ENCODE measurements around the gene ING1. TPM values are rescaled to one million over a fixed set of nuclear protein-coding genes. Genes with fewer than 3 reads are reported as not detected.
"Not testable (repeated sequence)": the region's sequence is repeated elsewhere in the genome, so short reads cannot be mapped to it uniquely, and the experiment has no call there.

Gene ING1
- total RNA-seq, 2 experiments from 2014 or later, result 19.6 to 19.7 TPM

DNA sequence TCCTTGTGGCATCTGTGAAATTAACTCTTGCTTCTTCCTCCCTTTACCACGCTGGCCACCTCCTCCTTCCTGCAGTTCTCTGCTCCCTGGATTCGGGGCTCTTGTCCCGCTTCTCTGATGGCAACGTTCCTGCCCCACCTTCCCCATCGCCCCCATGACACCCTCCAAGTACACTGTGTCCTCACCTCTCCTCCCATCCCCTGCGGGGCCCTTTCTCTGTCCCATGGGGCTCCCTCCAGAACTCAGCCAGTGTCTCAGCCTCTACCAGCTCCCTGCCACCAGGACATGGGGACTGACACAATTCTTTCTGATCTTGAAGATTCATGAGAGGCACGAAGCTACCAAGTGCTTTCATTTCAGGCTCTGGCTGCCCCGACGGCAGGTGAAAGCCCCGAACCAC, 16.7 kb upstream of the ING1 start:
- Mint-ChIP-seq H3K9me3 (ENCODE audit: low read depth) (no peaks in the 10 kb centered on the region), H3K27me3 (no peaks in the 10 kb centered on the region), H3K27ac (no peak overlapping the region), H3K36me3 (ENCODE audit: low read depth) (peaks cover 39% of the 10 kb centered on the region), H3K4me3 (no peak overlapping the region), H3K4me1 (peaks cover 25% of the 10 kb centered on the region)
- ChIA-PET CTCF (no interaction called here), POLR2A (no interaction called here)
- no peak for ATAC-seq
- DNase-seq, result no peak
- intact Hi-C loops (cut with DNase I, micrococcal nuclease), result no loop called here

DNA sequence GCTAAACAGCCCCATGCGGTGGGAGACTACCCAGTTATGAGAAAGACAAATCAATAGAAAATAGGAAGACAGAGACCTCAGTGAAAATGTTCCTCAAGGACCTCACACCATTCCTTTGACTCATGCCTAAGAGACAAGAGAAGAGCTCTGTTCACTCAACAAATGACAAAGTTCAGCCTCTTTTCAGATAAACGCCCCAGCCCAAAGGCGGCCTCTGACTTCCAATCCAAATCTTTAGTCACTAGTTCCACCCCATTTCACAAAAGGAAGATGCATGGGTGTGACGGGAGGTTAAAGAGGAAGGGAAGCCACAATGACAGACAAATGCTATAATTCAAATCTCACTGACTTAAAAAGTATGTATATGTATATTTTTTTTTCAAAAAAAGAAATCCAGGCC, 15.7 kb upstream of the ING1 start:
- Mint-ChIP-seq H3K9me3 (ENCODE audit: low read depth) (no peaks in the 10 kb centered on the region), H3K27me3 (no peaks in the 10 kb centered on the region), H3K36me3 (ENCODE audit: low read depth) (peaks cover 47% of the 10 kb centered on the region), H3K4me1 (peaks cover 34% of the 10 kb centered on the region), H3K4me3 (no peak overlapping the region), H3K27ac (no peak overlapping the region)
- intact Hi-C loops (cut with DNase I, micrococcal nuclease), result no loop called here
- POLR2A ChIA-PET, result no interaction called here
- DNase-seq, result no peak
- ATAC-seq, result no peak
- CTCF ChIA-PET, result no interaction called here

DNA sequence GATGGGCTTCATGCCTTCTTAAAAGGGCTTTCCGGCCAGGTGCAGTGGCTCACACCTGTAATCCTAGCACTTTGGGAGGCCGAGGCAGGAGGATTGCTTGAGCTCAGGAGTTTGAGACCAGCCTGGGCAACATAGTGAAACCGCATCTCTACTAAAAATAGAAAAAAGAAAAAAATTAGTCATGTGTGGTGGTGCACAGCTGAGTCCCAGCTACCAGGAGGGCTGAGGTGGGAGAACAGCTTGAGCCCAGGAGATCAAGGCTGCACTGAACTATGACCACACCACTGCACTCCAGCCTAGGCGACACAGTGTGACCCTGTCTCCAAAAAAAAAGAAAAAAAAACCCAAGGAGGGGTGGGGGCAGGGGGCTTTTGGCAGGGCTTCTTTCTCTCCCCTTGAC, 14.8 kb upstream of the ING1 start:
- no peaks in the 10 kb centered on the region for H3K9me3 Mint-ChIP-seq (ENCODE audit: low read depth)
- ChIA-PET CTCF (no interaction called here), POLR2A (no interaction called here)
- no peak overlapping the region for H3K27ac Mint-ChIP-seq
- no peaks in the 10 kb centered on the region for H3K27me3 Mint-ChIP-seq
- ATAC-seq (peak; percentile 26), DNase-seq (no peak)
- intact Hi-C loops (cut with DNase I, micrococcal nuclease), result no loop called here
- peaks cover 50% of the 10 kb centered on the region for H3K36me3 Mint-ChIP-seq (ENCODE audit: low read depth)
- no peak overlapping the region for H3K4me3 Mint-ChIP-seq
- H3K4me1 Mint-ChIP-seq, result peaks cover 41% of the 10 kb centered on the region

DNA sequence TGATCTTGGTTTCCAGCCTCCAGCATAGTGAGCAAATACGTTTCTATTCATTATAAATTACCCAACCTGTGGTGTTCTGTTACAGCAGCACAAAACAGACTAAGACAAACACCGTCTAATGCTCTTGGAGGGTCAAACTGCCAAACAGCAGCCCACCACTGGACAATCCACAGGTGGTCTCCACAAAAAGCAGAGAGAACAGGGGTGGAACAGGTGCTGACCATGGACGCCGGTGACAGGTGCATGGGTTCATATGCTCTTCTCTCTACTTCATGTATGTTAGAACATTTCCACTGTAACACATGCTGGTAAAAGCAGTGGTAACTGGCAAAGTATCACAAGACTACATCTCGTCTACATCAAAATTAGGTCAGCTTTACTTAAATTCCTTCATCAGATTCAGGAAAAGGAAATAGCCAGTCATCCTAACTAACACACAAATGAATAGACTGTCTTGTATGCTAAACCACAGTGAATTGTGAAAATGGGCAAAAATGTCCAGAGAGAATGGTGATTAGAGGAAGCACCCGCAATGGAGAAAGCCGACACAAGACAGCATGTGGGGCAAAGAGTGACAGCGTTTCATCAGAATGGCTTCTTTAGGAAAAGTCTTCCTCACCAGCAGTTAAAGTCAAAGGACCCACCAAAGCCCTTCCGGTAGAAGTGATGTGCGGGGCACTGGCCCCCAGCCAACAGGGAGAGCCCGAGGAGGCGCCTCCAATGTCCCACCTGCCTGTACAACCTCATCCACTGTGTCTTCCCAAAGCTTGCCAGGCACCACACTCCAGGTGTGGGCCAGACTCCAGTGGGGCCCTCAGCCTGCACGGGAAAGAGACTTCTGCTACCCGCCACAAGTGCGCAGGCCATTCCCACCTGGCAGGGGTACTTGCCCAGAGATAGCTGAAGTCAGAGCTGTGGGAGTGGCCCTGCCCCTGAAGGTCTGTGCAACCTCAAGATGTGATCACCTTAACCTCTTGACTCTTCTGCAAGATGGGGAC, 14.1 kb upstream of the ING1 start:
- ATAC-seq, result no peak
- ChIA-PET CTCF (interaction anchor here (0.5 kb wide), 1 partner anchor 44 kb away, joined by 3 read pairs; no protein-coding TSS in a partner anchor), POLR2A (no interaction called here)
- no peaks in the 10 kb centered on the region for H3K9me3 Mint-ChIP-seq (ENCODE audit: low read depth)
- no peaks in the 10 kb centered on the region for H3K27me3 Mint-ChIP-seq
- H3K36me3 Mint-ChIP-seq (ENCODE audit: low read depth), result peaks cover 51% of the 10 kb centered on the region
- intact Hi-C loops (cut with DNase I, micrococcal nuclease), result no loop called here
- H3K4me1 Mint-ChIP-seq, result peaks cover 44% of the 10 kb centered on the region
- H3K27ac Mint-ChIP-seq, result no peak overlapping the region
- no peak overlapping the region for H3K4me3 Mint-ChIP-seq
- no peak for DNase-seq

DNA sequence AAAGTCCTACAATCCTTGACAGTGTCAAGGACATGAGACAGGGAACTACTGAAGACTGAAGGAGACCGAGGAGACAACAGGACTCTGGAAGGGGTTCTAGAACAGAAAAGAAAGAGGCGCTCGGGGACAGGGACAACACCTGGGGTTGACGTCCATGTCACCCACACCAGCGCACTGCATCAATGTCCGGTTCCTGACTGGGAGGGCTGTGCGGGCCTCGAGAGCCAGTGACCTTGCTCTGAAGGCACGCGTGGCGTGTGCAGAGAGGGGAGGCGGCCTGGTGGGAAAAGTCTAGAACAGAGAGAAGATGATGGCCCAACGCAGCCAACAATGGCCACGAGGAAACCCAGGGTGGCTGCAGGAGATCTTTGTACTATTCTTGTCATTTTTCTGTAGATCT, 13.3 kb upstream of the ING1 start:
- Mint-ChIP-seq H3K36me3 (ENCODE audit: low read depth) (peaks cover 51% of the 10 kb centered on the region), H3K27me3 (no peaks in the 10 kb centered on the region), H3K27ac (no peak overlapping the region), H3K9me3 (ENCODE audit: low read depth) (no peaks in the 10 kb centered on the region), H3K4me1 (peaks cover 47% of the 10 kb centered on the region), H3K4me3 (no peak overlapping the region)
- DNase-seq (no peak), ATAC-seq (no peak)
- POLR2A ChIA-PET, result no interaction called here
- intact Hi-C loops (cut with DNase I, micrococcal nuclease), result no loop called here
- CTCF ChIA-PET, result no interaction called here

DNA sequence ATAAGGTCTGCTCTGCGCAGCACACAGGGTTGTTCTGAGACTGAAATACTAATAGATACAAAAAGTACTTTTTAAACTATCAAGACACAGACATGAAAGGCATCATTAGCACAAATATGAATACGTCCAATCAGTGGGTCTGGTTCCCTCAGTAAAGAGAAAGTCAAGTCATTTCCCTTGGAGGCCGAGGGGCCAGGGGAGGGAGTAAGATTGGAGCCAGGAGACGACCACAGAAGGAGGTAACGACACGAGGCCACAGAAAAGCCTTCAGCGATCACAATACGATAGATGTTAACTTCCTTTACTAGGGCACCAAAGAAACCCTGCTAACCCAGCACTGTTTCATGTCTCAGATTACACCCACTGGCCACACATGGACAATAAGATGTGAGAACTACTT, 12.9 kb upstream of the ING1 start:
- peaks cover 47% of the 10 kb centered on the region for H3K4me1 Mint-ChIP-seq
- intact Hi-C loops (cut with DNase I, micrococcal nuclease), result no loop called here
- ATAC-seq (no peak), DNase-seq (no peak)
- POLR2A ChIA-PET, result no interaction called here
- H3K27ac Mint-ChIP-seq, result no peak overlapping the region
- H3K27me3 Mint-ChIP-seq, result no peaks in the 10 kb centered on the region
- H3K36me3 Mint-ChIP-seq (ENCODE audit: low read depth), result peaks cover 51% of the 10 kb centered on the region
- H3K4me3 Mint-ChIP-seq, result no peak overlapping the region
- no peaks in the 10 kb centered on the region for H3K9me3 Mint-ChIP-seq (ENCODE audit: low read depth)
- CTCF ChIA-PET, result no interaction called here

DNA sequence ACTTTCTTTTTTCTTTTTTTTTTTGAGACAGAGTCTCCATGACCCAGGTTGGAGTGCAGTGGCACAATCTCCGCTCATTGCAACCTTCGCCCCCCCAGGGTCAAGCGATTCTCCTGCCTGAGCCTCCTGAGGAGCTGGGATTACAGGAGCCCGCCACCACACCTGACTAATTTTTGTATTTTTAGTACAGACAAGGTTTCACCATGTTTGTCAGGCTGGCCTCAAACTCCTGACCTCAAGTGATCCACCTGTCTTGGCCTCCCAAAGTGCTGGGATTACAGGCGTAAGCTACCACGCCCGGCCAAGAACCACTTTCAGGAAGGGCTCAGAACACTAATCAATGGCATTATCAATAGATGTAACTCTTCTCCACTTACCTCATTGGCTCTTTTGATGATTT, 12.4 kb upstream of the ING1 start:
- ATAC-seq; H3K27me3 Mint-ChIP-seq; POLR2A ChIA-PET; intact Hi-C loops (cut with DNase I, micrococcal nuclease); H3K4me3 Mint-ChIP-seq; DNase-seq; H3K9me3 Mint-ChIP-seq (ENCODE audit: low read depth); CTCF ChIA-PET: not testable (repeated sequence)
- peak overlapping the region; percentile 38 for H3K27ac Mint-ChIP-seq
- H3K4me1 Mint-ChIP-seq, result peaks cover 47% of the 10 kb centered on the region
- H3K36me3 Mint-ChIP-seq (ENCODE audit: low read depth), result peaks cover 48% of the 10 kb centered on the region

DNA sequence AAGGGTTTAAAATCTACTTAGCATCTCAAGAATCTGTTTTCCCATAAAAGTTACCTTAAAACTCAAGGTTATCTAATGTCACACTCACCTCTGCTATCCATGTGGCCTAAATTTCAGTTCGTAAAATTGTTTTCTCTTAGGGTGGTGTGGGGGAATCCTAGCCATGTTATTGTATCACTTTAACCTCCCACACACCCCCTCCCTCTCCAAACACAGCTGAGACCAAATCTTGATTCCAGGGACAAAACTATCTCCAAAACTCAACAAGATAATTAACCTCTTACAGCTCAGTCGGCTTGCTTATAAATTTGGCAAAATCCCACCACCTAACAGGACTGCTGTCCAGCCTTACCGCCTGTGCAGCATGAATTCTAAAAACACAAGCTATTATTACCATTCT, 11.4 kb upstream of the ING1 start:
- DNase-seq, result no peak
- Mint-ChIP-seq H3K4me3 (no peak overlapping the region), H3K9me3 (ENCODE audit: low read depth) (no peaks in the 10 kb centered on the region), H3K27me3 (no peaks in the 10 kb centered on the region), H3K4me1 (peaks cover 51% of the 10 kb centered on the region), H3K36me3 (ENCODE audit: low read depth) (peaks cover 44% of the 10 kb centered on the region), H3K27ac (no peak overlapping the region)
- no peak for ATAC-seq
- POLR2A ChIA-PET, result no interaction called here
- intact Hi-C loops (cut with DNase I, micrococcal nuclease), result no loop called here
- CTCF ChIA-PET, result interaction anchor here (0.6 to 0.7 kb wide), 2 partner anchors 10 to 113 kb away, joined by 3 to 4 read pairs; no protein-coding TSS in a partner anchor

DNA sequence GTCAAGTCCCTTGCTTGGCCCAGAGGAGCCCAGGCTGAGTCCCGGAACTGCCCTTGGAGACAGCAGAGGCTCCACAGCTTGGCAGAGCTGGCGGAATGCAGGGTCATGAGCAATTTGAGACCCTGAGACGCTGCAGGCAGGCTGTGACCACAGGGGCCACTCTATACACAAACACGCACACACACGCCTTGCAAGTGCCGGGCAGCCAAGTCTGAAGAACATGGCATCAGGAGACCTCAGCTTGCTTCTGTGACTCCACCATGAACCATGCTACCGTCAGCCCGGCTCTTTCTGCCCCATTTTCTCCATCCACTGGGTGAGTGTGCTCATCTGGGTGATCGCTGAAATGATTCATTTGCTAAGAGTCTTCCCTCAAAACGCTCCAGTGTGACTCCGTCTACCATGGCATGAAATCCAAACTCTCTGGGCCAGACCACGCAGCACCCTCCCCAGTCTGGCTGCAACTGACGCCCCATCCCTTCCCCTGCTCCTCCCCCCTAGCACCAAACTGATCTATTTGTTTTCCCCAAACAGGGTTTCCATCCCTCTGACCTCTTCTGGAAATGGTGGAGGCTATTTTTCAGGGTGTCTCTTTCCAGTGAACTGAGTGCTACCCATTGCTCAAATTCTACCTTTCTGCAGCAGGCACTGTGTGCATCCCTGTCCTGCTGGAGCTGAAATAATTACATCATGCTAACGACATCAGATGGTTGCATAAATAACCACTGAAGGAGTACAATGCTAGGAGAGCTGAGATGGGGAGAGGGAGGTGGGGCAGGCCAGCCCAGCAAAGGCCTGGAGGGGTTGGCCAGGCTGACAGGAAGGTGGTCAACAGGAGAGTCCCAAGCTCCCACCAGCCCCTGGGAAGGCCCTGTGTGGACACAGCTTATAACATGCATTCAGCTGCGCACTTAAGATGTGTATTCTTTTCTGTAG, 10.6 kb upstream of the ING1 start:
- Mint-ChIP-seq H3K9me3 (ENCODE audit: low read depth) (no peaks in the 10 kb centered on the region), H3K27me3 (no peaks in the 10 kb centered on the region), H3K4me3 (no peak overlapping the region), H3K4me1 (peaks cover 49% of the 10 kb centered on the region), H3K27ac (no peak overlapping the region), H3K36me3 (ENCODE audit: low read depth) (peaks cover 41% of the 10 kb centered on the region)
- CTCF ChIA-PET, result interaction anchor here (0.5 kb wide), 1 partner anchor 247 kb away, joined by 5 read pairs; no protein-coding TSS in a partner anchor
- no peak for ATAC-seq
- DNase-seq, result no peak
- intact Hi-C loops (cut with DNase I, micrococcal nuclease), result no loop called here
- POLR2A ChIA-PET, result interaction anchor here (0.5 kb wide), 1 partner anchor 12 kb away, joined by 3 read pairs; no protein-coding TSS in a partner anchor

DNA sequence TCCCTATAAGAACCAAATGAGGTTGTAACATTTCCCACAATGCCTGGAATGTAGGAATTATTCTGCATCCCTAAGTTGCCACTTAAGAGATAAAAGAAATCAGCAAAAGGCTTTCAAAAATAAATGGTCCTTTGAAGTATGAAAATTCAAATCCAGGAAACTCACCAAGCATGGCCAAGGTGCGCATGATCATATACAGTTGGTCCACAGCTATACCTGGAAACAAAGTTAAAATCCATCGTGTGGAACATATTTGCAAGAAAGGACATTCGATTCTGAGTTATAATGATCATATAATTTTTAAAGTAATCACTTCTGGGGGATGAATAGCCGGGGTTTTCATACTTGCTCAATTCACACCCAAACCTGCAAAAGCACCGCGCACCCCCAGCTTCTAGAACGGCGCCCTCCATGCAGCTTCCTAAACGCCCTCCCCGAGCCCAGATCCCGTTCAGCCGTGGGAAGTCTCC, 8.1 kb upstream of the ING1 start:
- Mint-ChIP-seq H3K9me3 (ENCODE audit: low read depth) (no peaks in the 10 kb centered on the region), H3K4me1 (peaks cover 36% of the 10 kb centered on the region), H3K27me3 (no peaks in the 10 kb centered on the region), H3K36me3 (ENCODE audit: low read depth) (peaks cover 25% of the 10 kb centered on the region), H3K27ac (peak overlapping the region; percentile 80), H3K4me3 (peak overlapping the region; percentile 89)
- intact Hi-C loops (cut with DNase I, micrococcal nuclease), result no loop called here
- DNase-seq (no peak), ATAC-seq (no peak)
- POLR2A ChIA-PET, result no interaction called here
- CTCF ChIA-PET, result interaction anchor here (0.6 kb wide), 1 partner anchor 197 kb away, joined by 4 read pairs; no protein-coding TSS in a partner anchor

DNA sequence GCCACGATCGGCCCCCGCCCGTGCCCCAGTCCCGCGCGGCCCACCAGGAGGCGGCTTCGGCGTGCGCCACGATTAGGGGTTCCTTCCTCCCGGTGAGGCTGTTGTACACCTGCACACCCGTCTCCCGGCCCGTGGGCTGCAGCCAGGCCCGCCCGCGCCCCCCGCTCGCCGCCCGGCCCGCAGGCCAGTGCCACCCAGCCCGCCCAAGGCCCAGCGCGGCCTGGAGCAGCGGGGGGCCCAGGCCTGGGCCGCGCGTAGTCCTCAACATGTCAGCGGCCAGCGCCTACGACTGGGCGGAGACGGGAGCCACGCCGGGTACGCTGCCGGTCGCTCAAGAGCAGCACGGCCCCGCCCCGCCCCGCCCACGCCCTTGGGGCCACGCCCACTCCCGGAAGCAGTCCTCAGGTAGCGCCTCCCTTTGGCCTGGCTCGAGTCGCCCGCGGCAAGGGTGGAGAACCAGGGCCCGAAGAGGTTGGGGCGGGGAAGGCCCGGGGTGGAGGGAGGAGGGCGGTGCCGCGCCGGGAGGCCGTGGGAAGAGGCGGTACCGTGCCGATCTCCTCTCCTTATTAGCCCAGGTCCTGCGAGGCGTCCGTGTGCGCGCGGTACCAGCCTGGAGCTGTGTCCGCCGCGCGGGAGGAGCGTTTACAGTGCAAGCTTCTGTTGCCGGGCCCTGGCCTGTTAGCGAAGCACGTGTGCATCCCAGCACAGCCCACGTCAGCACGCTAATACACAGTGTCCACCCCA, 7.5 kb upstream of the ING1 start, which contains the start of gene CARS2:
CARS2 (minus strand) TSS at position 291 of the 744 bp plus-strand sequence; CDS start at position 268, 23 bp downstream.
- ChIA-PET POLR2A (interaction anchor here (0.6 to 1.0 kb wide), 2 partner anchors 9 to 477 kb away, joined by 3 to 9 read pairs; no protein-coding TSS in a partner anchor), CTCF (no interaction called here)
- Mint-ChIP-seq H3K4me3 (peak within 1 kb of the TSS; percentile 89), H3K27ac (peak within 1 kb of the TSS; percentile 80), H3K4me1 (peaks cover 34% of the 10 kb centered on the region), H3K27me3 (no peaks in the 10 kb centered on the region), H3K36me3 (ENCODE audit: low read depth) (peaks cover 21% of the 10 kb centered on the region), H3K9me3 (ENCODE audit: low read depth) (no peaks in the 10 kb centered on the region)
- DNase-seq, result peak; percentile 98
- ATAC-seq, result peak; percentile 96
- intact Hi-C loops (cut with DNase I, micrococcal nuclease), result loop anchor here (1.0 kb wide), 2 partner anchors 9 to 91 kb away; partner anchors contain the start of gene NAXD (in 1 of the 2)
